Liver (tissue), 9 donors: ENCODE results near the gene AFAP1L2. TPM values are rescaled to one million over a fixed set of nuclear protein-coding genes. Genes with fewer than 3 reads are reported as not detected.

ENCODE experiments used
- DNase-seq: peaks from one replicate; pipeline ENCODE4 v3.0.0-alpha.2; 2017; ENCODE audit warnings: low spot score
- H3K27ac ChIP-seq, 2 donors: one replicate each; pipeline ENCODE4 v1.7.0; 2013; ENCODE audit warnings: inconsistent platforms in 2 of 2, low read length in 2 of 2, control low read depth in 1 of 2, low read depth in 1 of 2, mild to moderate bottlenecking in 1 of 2
- H3K27me3 ChIP-seq, 4 donors: one replicate each; pipeline versions ENCODE4 v1.6.1 to v1.7.0; 2013; ENCODE audit warnings: low read length in 3 of 4, inconsistent platforms in 1 of 4, mild to moderate bottlenecking in 1 of 4, moderate library complexity in 1 of 4; ENCODE audit not compliant: control insufficient read depth in 4 of 4, insufficient read depth in 4 of 4
- H3K36me3 ChIP-seq, 4 donors: one replicate each; pipeline versions ENCODE4 v1.6.1 to v1.7.0; 2013; ENCODE audit warnings: low read length in 3 of 4, mild to moderate bottlenecking in 3 of 4, low read depth in 1 of 4, moderate library complexity in 1 of 4; ENCODE audit not compliant: control insufficient read depth in 4 of 4, insufficient read depth in 3 of 4
- H3K4me1 ChIP-seq, 4 donors: one replicate each; pipeline versions ENCODE4 v1.6.1 to v1.7.0; 2013; ENCODE audit warnings: low read length in 3 of 4, mild to moderate bottlenecking in 3 of 4, moderate library complexity in 1 of 4; ENCODE audit not compliant: control insufficient read depth in 4 of 4, insufficient read depth in 4 of 4
- H3K4me3 ChIP-seq, 3 donors: one replicate each; pipeline versions ENCODE4 v1.6.1 to v1.7.0; 2013; ENCODE audit warnings: low read length in 3 of 3, control low read depth in 1 of 3, low read depth in 1 of 3, mild to moderate bottlenecking in 1 of 3
- H3K9ac ChIP-seq, 2 donors: one replicate each; pipeline ENCODE4 v1.7.0; 2013; ENCODE audit warnings: low read length in 2 of 2, mild to moderate bottlenecking in 2 of 2, moderate library complexity in 2 of 2, control low read depth in 1 of 2, low read depth in 1 of 2
- H3K9me3 ChIP-seq, 4 donors: one replicate each; pipeline versions ENCODE4 v1.6.1 to v1.7.0; 2013; ENCODE audit warnings: low read length in 3 of 4; ENCODE audit not compliant: control insufficient read depth in 4 of 4
- ATF3 ChIP-seq: IDR thresholded peaks from 2 replicates; pipeline ENCODE4 v1.6.1; 2016; ENCODE audit warnings: antibody characterized with exemption
- CTCF ChIP-seq: fragments of 150-350 bp; IDR thresholded peaks from 2 replicates; pipeline ENCODE4 v1.5.1; 2017; ENCODE audit warnings: improper control_type of control experiment, low read depth, low read length; ENCODE audit not compliant: missing input control
- EGR1 ChIP-seq, 2 donors: IDR thresholded peaks; 2 replicates each; pipeline ENCODE4 v1.6.1; 2016 to 2018; ENCODE audit warnings: antibody characterized with exemption in 2 of 2, low read depth in 2 of 2
- FOXA1 ChIP-seq: IDR thresholded peaks from 2 replicates; pipeline ENCODE4 v1.6.1; 2016; ENCODE audit warnings: antibody characterized with exemption
- FOXA2 ChIP-seq: IDR thresholded peaks from 2 replicates; pipeline ENCODE4 v1.6.1; 2016; ENCODE audit warnings: antibody characterized with exemption
- GABPA ChIP-seq, 2 donors: IDR thresholded peaks in 1 of 2; conservative IDR thresholded peaks in 1 of 2; 2 replicates each; pipeline ENCODE4 v1.6.1; 2016; ENCODE audit warnings: antibody characterized with exemption in 2 of 2, mild to moderate bottlenecking in 1 of 2, moderate library complexity in 1 of 2
- HNF4A ChIP-seq, 2 donors: conservative IDR thresholded peaks; 2 replicates each; pipeline ENCODE4 v1.6.1; 2016; ENCODE audit warnings: antibody characterized with exemption in 2 of 2, mild to moderate bottlenecking in 2 of 2
- HNF4G ChIP-seq: IDR thresholded peaks from 2 replicates; pipeline ENCODE4 v1.6.1; 2016; ENCODE audit warnings: antibody characterized with exemption
- MAX ChIP-seq: IDR thresholded peaks from 2 replicates; pipeline ENCODE4 v1.6.1; 2016; ENCODE audit warnings: antibody characterized with exemption
- NR2F2 ChIP-seq: IDR thresholded peaks from 2 replicates; pipeline ENCODE4 v1.6.1; 2016; ENCODE audit warnings: antibody characterized with exemption
- RAD21 ChIP-seq, 2 donors: IDR thresholded peaks; 2 replicates each; pipeline ENCODE4 v1.6.1; 2016; ENCODE audit warnings: antibody characterized with exemption in 2 of 2, mild to moderate bottlenecking in 2 of 2
- REST ChIP-seq: IDR thresholded peaks from 2 replicates; pipeline ENCODE4 v1.6.1; 2016; ENCODE audit warnings: antibody characterized with exemption, mild to moderate bottlenecking
- RXRA ChIP-seq, 2 donors: IDR thresholded peaks; 2 replicates each; pipeline ENCODE4 v1.6.1; 2017 to 2018; ENCODE audit warnings: antibody characterized with exemption in 2 of 2, mild to moderate bottlenecking in 1 of 2
- SP1 ChIP-seq: IDR thresholded peaks from 2 replicates; pipeline ENCODE4 v1.6.1; 2018; ENCODE audit warnings: antibody characterized with exemption, mild to moderate bottlenecking
- TAF1 ChIP-seq: conservative IDR thresholded peaks from 2 replicates; pipeline ENCODE4 v1.6.1; 2016; ENCODE audit warnings: antibody characterized with exemption, mild to moderate bottlenecking
- YY1 ChIP-seq: IDR thresholded peaks from 2 replicates; pipeline ENCODE4 v1.6.1; 2016; ENCODE audit warnings: antibody characterized with exemption, mild to moderate bottlenecking
- ZBTB33 ChIP-seq: IDR thresholded peaks from 2 replicates; pipeline ENCODE4 v1.6.1; 2016; ENCODE audit warnings: antibody characterized with exemption
- WGBS: extraction: QIAGEN DNeasy Blood & Tissue Kit; methylation state at CpG from one replicate; pipeline ENCODE4 v1.1.7; 2013; 5-methylcytosine and 5-hydroxymethylcytosine counted together
- polyA plus RNA-seq, 2 donors: library from polyadenylated mRNA; stranded (reverse) in 1 of 2; unstranded in 1 of 2; fragments of 200-250 nt in 1 of 2; fragments of >200 nt in 1 of 2; fragmentation: Nextera tagmentation in 1 of 2; extraction: Ambion mirVana in 1 of 2; gene quantifications; one replicate each; pipeline versions ENCODE4 v1.2.1 to v1.2.3, GENCODE V29; 2013 to 2015
- total RNA-seq, 2 donors: library from RNA; depleted of rRNA; stranded (reverse); fragments of >200 nt; gene quantifications; one replicate each; pipeline ENCODE4 v1.2.3, GENCODE V29; 2014
- donor health status: healthy.
- donor health status: healthy.
- donor health status: healthy.
- donor health status: healthy.
- donor health status: healthy.

Gene AFAP1L2
- total and polyA plus RNA-seq, 4 donors, result 0.53 to 1.8 (median 1.3) TPM

GRCh38 chr10:114303556-114303955 lies 100.7 kb downstream of the AFAP1L2 start:
- Histone ChIP-seq H3K27ac (no peak overlapping the region), H3K36me3 (no peaks in the 10 kb centered on the region), H3K4me1 (peaks cover 2 to 8% (median 7%) of the 10 kb centered on the region in 4 donors), H3K27me3 (no peaks in the 10 kb centered on the region), H3K4me3 (no peak overlapping the region), H3K9ac (no peak overlapping the region), H3K9me3 (no peaks in the 10 kb centered on the region)
- TF ChIP-seq ATF3 (no peak), RXRA (IDR thresholded peaks at IDR 0.05) (no peak), TAF1 (no peak), FOXA2 (no peak), EGR1 (IDR thresholded peaks at IDR 0.05; ENCODE audit: low read depth in 2 of 2) (no peak), HNF4A (conservative IDR thresholded peaks at IDR 0.05) (no peak), NR2F2 (no peak), HNF4G (no peak), MAX (no peak), REST (no peak), CTCF (no peak), SP1 (no peak), ZBTB33 (no peak), FOXA1 (no peak), RAD21 (IDR thresholded peaks at IDR 0.05) (no peak), YY1 (no peak), GABPA (IDR thresholded peaks at IDR 0.05 in 1 of 2, conservative IDR thresholded peaks at IDR 0.05 in 1 of 2) (no peak)
- WGBS, result 58% methylated on average over 10 of the region's 10 CpGs
- no peak for DNase-seq
